ENCODE data around the gene CDKAL1.

The CDKAL1 gene

GRCh38 chr6:20678831-20679352 lies 144.6 kb downstream of the CDKAL1 start:
- no peak for DNase-seq (ENCODE audit: low spot score)

GRCh38 chr6:20680697-20681165 lies 146.5 kb downstream of the CDKAL1 start:
- no peak for DNase-seq (ENCODE audit: low spot score)

GRCh38 chr6:20681243-20681684 lies 147.0 kb downstream of the CDKAL1 start:
- DNase-seq (ENCODE audit: low spot score): no peak

GRCh38 chr6:20684474-20684873 lies 150.2 kb downstream of the CDKAL1 start:
- no peak for DNase-seq (ENCODE audit: low spot score)

GRCh38 chr6:20686142-20686541 lies 151.9 kb downstream of the CDKAL1 start:
- DNase-seq (ENCODE audit: low spot score): no peak

GRCh38 chr6:20687494-20687893 lies 153.2 kb downstream of the CDKAL1 start:
- DNase-seq (ENCODE audit: low spot score): no peak

GRCh38 chr6:20688710-20689500 lies 154.6 kb downstream of the CDKAL1 start:
- DNase-seq (ENCODE audit: low spot score): no peak

- no peak for DNase-seq (ENCODE audit: low spot score)
These were observed 156.9 kb downstream of the CDKAL1 start for GRCh38 chr6:20691185-20691584.

- DNase-seq (ENCODE audit: low spot score): no peak
These were observed 157.8 kb downstream of the CDKAL1 start for GRCh38 chr6:20692023-20692422.

GRCh38 chr6:20693466-20694063 lies 159.3 kb downstream of the CDKAL1 start:
- no peak for DNase-seq (ENCODE audit: low spot score)

GRCh38 chr6:20696676-20697075 lies 162.4 kb downstream of the CDKAL1 start:
- peak; percentile 16 for DNase-seq (ENCODE audit: low spot score)

- no peak for DNase-seq (ENCODE audit: low spot score)
These were observed 164.4 kb downstream of the CDKAL1 start for GRCh38 chr6:20698675-20699074.

GRCh38 chr6:20699402-20699801 lies 165.1 kb downstream of the CDKAL1 start:
- DNase-seq (ENCODE audit: low spot score): no peak

GRCh38 chr6:20700375-20700774 lies 166.1 kb downstream of the CDKAL1 start:
- DNase-seq (ENCODE audit: low spot score): no peak

- no peak for DNase-seq (ENCODE audit: low spot score)
These were observed 168.1 kb downstream of the CDKAL1 start for GRCh38 chr6:20702366-20702765.

- DNase-seq (ENCODE audit: low spot score): no peak
These were observed 168.8 kb downstream of the CDKAL1 start for GRCh38 chr6:20703049-20703448.

- DNase-seq (ENCODE audit: low spot score): no peak
These were observed 170.2 kb downstream of the CDKAL1 start for GRCh38 chr6:20704325-20705025.

- DNase-seq (ENCODE audit: low spot score): no peak
These were observed 171.5 kb downstream of the CDKAL1 start for GRCh38 chr6:20705741-20706140.

GRCh38 chr6:20706238-20706938 lies 172.1 kb downstream of the CDKAL1 start:
- DNase-seq (ENCODE audit: low spot score): no peak

GRCh38 chr6:20706939-20707485 lies 172.8 kb downstream of the CDKAL1 start:
- no peak for DNase-seq (ENCODE audit: low spot score)

- DNase-seq (ENCODE audit: low spot score): no peak
These were observed 173.6 kb downstream of the CDKAL1 start for GRCh38 chr6:20707870-20708269.
